Measurements from ENCODE around the gene ADAMTS17. TPM values are rescaled to one million over a fixed set of nuclear protein-coding genes. Genes with fewer than 3 reads are reported as not detected.

ADAMTS17 gene
- total RNA-seq, 1 experiment from 2014 or later: 3.2 TPM

GRCh38 chr15:100055821-100056220 lies 286.0 kb downstream of the ADAMTS17 start:
- H3K79me2 ChIP-seq (ENCODE audit: low read depth): no peaks in the 10 kb centered on the region
- no peaks in the 10 kb centered on the region for H3F3A ChIP-seq (ENCODE audit: insufficient read depth, low read depth)
- no peak for DNase-seq
- H3K4me2 ChIP-seq: no peak overlapping the region
- ChIA-PET CTCF (no interaction called here), POLR2A (ENCODE audit: unreplicated experiment) (interaction anchor here (0.7 kb wide), 1 partner anchor 58 kb away, joined by 26 read pairs; no protein-coding TSS in a partner anchor)
- peaks cover 30% of the 10 kb centered on the region for H3K27me3 ChIP-seq (ENCODE audit: insufficient read depth, low read depth)
- no peaks in the 10 kb centered on the region for H3K9me2 ChIP-seq (ENCODE audit: insufficient read depth)
- H3K9me3 ChIP-seq (ENCODE audit: insufficient read depth, low read depth): no peaks in the 10 kb centered on the region
- no peaks in the 10 kb centered on the region for H3K4me1 ChIP-seq (replicated peaks; ENCODE audit: insufficient read depth)
- intact Hi-C loops (cut with micrococcal nuclease; ENCODE audit: unreplicated experiment): no loop called here
- no peak overlapping the region for H3K4me3 ChIP-seq
- TF ChIP-seq CTCF (conservative IDR thresholded peaks at IDR 0.05) (no peak), EZH2 (IDR thresholded peaks at IDR 0.05; ENCODE audit: low read depth) (no peak)
- BruUV-seq (replicated peaks): no TSS peak
- no peaks in the 10 kb centered on the region for H3K36me3 ChIP-seq (ENCODE audit: low read depth)
- no peak overlapping the region for H2AFZ ChIP-seq
- H4K20me1 ChIP-seq (ENCODE audit: insufficient read depth): no peaks in the 10 kb centered on the region
- no peak overlapping the region for H3K27ac ChIP-seq

- BruUV-seq (replicated peaks): no TSS peak
- DNase-seq: no peak
- no peaks in the 10 kb centered on the region for H3K4me1 ChIP-seq (replicated peaks; ENCODE audit: insufficient read depth)
- H3K4me3 ChIP-seq: no peak overlapping the region
- ChIA-PET CTCF (no interaction called here), POLR2A (ENCODE audit: unreplicated experiment) (no interaction called here)
- H3K9me3 ChIP-seq (ENCODE audit: insufficient read depth, low read depth): no peaks in the 10 kb centered on the region
- H3K27ac ChIP-seq: no peak overlapping the region
- no peaks in the 10 kb centered on the region for H3F3A ChIP-seq (ENCODE audit: insufficient read depth, low read depth)
- no peaks in the 10 kb centered on the region for H3K36me3 ChIP-seq (ENCODE audit: low read depth)
- no peaks in the 10 kb centered on the region for H3K79me2 ChIP-seq (ENCODE audit: low read depth)
- TF ChIP-seq CTCF (conservative IDR thresholded peaks at IDR 0.05) (no peak), EZH2 (IDR thresholded peaks at IDR 0.05; ENCODE audit: low read depth) (no peak)
- no peak overlapping the region for H3K4me2 ChIP-seq
- intact Hi-C loops (cut with micrococcal nuclease; ENCODE audit: unreplicated experiment): no loop called here
- no peaks in the 10 kb centered on the region for H3K9me2 ChIP-seq (ENCODE audit: insufficient read depth)
- peaks cover 28% of the 10 kb centered on the region for H3K27me3 ChIP-seq (ENCODE audit: insufficient read depth, low read depth)
- H2AFZ ChIP-seq: no peak overlapping the region
- H4K20me1 ChIP-seq (ENCODE audit: insufficient read depth): no peaks in the 10 kb centered on the region
These were observed 287.2 kb downstream of the ADAMTS17 start for GRCh38 chr15:100054539-100054938.

DNA sequence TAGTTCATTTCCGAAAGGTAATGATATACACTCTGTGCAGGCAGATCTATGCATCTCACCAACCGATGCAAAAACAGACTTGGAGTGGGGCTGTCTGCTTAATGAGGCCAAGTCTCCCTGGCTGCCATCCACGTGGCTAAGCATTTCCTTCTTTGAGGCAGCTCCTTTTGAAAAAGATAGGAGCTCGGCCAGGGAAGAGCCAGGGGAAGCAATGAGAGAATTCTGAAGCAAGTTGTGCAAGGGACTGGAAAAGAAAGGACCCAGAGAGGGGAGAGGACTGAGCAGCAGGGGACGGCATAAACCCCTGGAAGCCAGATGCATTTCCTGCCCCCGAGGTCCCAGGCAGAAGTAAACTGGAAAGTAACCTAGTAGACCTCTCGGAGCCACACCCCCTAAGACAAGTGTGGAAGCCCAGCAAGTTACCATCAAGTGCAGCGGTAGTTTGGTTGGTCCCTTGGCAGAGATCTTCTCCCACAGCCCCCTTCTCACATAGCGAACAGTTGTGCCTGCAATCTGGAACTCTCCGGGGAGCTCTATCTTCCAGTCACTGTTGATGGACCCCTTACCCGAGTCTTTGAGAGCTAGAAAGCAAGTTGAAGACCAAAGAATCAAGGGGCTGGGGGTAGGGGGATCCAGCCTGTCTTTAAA lies 288.2 kb downstream of the ADAMTS17 start:
- TF ChIP-seq CTCF (conservative IDR thresholded peaks at IDR 0.05) (no peak), EZH2 (IDR thresholded peaks at IDR 0.05; ENCODE audit: low read depth) (no peak)
- DNase-seq: no peak
- H4K20me1 ChIP-seq (ENCODE audit: insufficient read depth): no peaks in the 10 kb centered on the region
- H3K4me3 ChIP-seq: no peak overlapping the region
- H3K27me3 ChIP-seq (ENCODE audit: insufficient read depth, low read depth): peaks cover 19% of the 10 kb centered on the region
- no peak overlapping the region for H3K27ac ChIP-seq
- intact Hi-C loops (cut with micrococcal nuclease; ENCODE audit: unreplicated experiment): no loop called here
- H3K36me3 ChIP-seq (ENCODE audit: low read depth): no peaks in the 10 kb centered on the region
- BruUV-seq (replicated peaks): no TSS peak
- ChIA-PET POLR2A (ENCODE audit: unreplicated experiment) (interaction anchor here (0.5 kb wide), 1 partner anchor 122 kb away, joined by 3 read pairs; no protein-coding TSS in a partner anchor), CTCF (no interaction called here)
- no peaks in the 10 kb centered on the region for H3K4me1 ChIP-seq (replicated peaks; ENCODE audit: insufficient read depth)
- no peak overlapping the region for H2AFZ ChIP-seq
- H3K9me3 ChIP-seq (ENCODE audit: insufficient read depth, low read depth): no peaks in the 10 kb centered on the region
- H3K9me2 ChIP-seq (ENCODE audit: insufficient read depth): no peaks in the 10 kb centered on the region; the same call in 1 of the 2 replicates
- no peak overlapping the region for H3K4me2 ChIP-seq
- no peaks in the 10 kb centered on the region for H3K79me2 ChIP-seq (ENCODE audit: low read depth)
- no peaks in the 10 kb centered on the region for H3F3A ChIP-seq (ENCODE audit: insufficient read depth, low read depth)
